ENCODE measurements around the gene FAU.
A peak's percentile ranks its signal among the peaks of the same experiment; 100 is the strongest.

FAU gene

GRCh38 chr11:65100674-65101350, 21.1 kb downstream of the FAU start:
- Histone ChIP-seq H3K27me3 (ENCODE audit: insufficient read depth, low read length, poor library complexity) (no peaks in the 10 kb centered on the region), H3K36me3 (ENCODE audit: control insufficient read depth, insufficient read depth, low read length) (peaks cover 2% of the 10 kb centered on the region), H3K79me1 (ENCODE audit: low read length) (peaks cover 5% of the 10 kb centered on the region), H2BK120ac (ENCODE audit: low read depth, low read length) (no peak overlapping the region), H3K9ac (ENCODE audit: low read length) (no peak overlapping the region), H2BK5ac (ENCODE audit: low read length) (no peak overlapping the region), H3K23ac (ENCODE audit: low read length) (no peak overlapping the region), H3K18ac (ENCODE audit: low read length) (no peak overlapping the region), H3K4ac (ENCODE audit: low read depth, low read length) (no peak overlapping the region), H2BK15ac (replicated peaks; ENCODE audit: low read depth) (no peak overlapping the region), H4K5ac (ENCODE audit: low read length) (no peak overlapping the region), H3K4me2 (ENCODE audit: low read length) (no peak overlapping the region), H4K8ac (ENCODE audit: low read depth, low read length) (no peak overlapping the region), H3K4me3 (ENCODE audit: low read length) (no peak overlapping the region), H2AK5ac (ENCODE audit: low read length) (no peak overlapping the region), H3K79me2 (ENCODE audit: control insufficient read depth, insufficient read depth, low read length) (peaks cover 3% of the 10 kb centered on the region), H3K56ac (ENCODE audit: low read length) (no peak overlapping the region), H3K27ac (ENCODE audit: low read depth, low read length) (no peak overlapping the region), H3K4me1 (ENCODE audit: control insufficient read depth, low read depth, low read length) (peaks cover 3% of the 10 kb centered on the region)
- WGBS (ENCODE audit: extremely low coverage, insufficient coverage, low lambda C conversion rate) = no CpG with 5 or more reads among the region's 6 CpGs
- no peak for DNase-seq

GRCh38 chr11:65096926-65097325, 25.0 kb downstream of the FAU start:
- H3K79me1 ChIP-seq (ENCODE audit: low read length) = peaks cover 5% of the 10 kb centered on the region
- H2BK5ac ChIP-seq (ENCODE audit: low read length) = no peak overlapping the region
- H3K23ac ChIP-seq (ENCODE audit: low read length) = no peak overlapping the region
- no peak overlapping the region for H4K5ac ChIP-seq (ENCODE audit: low read length)
- no peak overlapping the region for H4K8ac ChIP-seq (ENCODE audit: low read depth, low read length)
- no peak overlapping the region for H2AK5ac ChIP-seq (ENCODE audit: low read length)
- no peak overlapping the region for H3K18ac ChIP-seq (ENCODE audit: low read length)
- H3K27ac ChIP-seq (ENCODE audit: low read depth, low read length) = no peak overlapping the region
- H3K9ac ChIP-seq (ENCODE audit: low read length) = peak overlapping the region; percentile 33
- H3K56ac ChIP-seq (ENCODE audit: low read length) = peak overlapping the region; percentile 65
- H3K4me3 ChIP-seq (ENCODE audit: low read length) = no peak overlapping the region
- WGBS (ENCODE audit: extremely low coverage, insufficient coverage, low lambda C conversion rate) = no CpG with 5 or more reads among the region's 8 CpGs
- no peak overlapping the region for H3K4ac ChIP-seq (ENCODE audit: low read depth, low read length)
- H3K4me1 ChIP-seq (ENCODE audit: control insufficient read depth, low read depth, low read length) = peaks cover 3% of the 10 kb centered on the region
- no peaks in the 10 kb centered on the region for H3K27me3 ChIP-seq (ENCODE audit: insufficient read depth, low read length, poor library complexity)
- H2BK15ac ChIP-seq (replicated peaks; ENCODE audit: low read depth) = no peak overlapping the region
- H3K4me2 ChIP-seq (ENCODE audit: low read length) = peak overlapping the region; percentile 11
- H2BK120ac ChIP-seq (ENCODE audit: low read depth, low read length) = no peak overlapping the region
- H3K79me2 ChIP-seq (ENCODE audit: control insufficient read depth, insufficient read depth, low read length) = peaks cover 3% of the 10 kb centered on the region
- no peak for DNase-seq
- H3K36me3 ChIP-seq (ENCODE audit: control insufficient read depth, insufficient read depth, low read length) = peaks cover 2% of the 10 kb centered on the region

GRCh38 chr11:65095974-65096806, 25.7 kb downstream of the FAU start, which contains the start of gene VPS51:
VPS51 (plus strand) TSS chr11:65096214; CDS start chr11:65096251, 37 bp downstream.
- Histone ChIP-seq H3K4me3 (ENCODE audit: low read length) (peak within 1 kb of the TSS; percentile 65), H3K9ac (ENCODE audit: low read length) (peak within 1 kb of the TSS; percentile 66), H2BK5ac (ENCODE audit: low read length) (no peak within 1 kb of the TSS), H3K18ac (ENCODE audit: low read length) (no peak within 1 kb of the TSS), H3K23ac (ENCODE audit: low read length) (no peak within 1 kb of the TSS), H2BK120ac (ENCODE audit: low read depth, low read length) (no peak within 1 kb of the TSS), H3K27ac (ENCODE audit: low read depth, low read length) (no peak within 1 kb of the TSS), H3K79me1 (ENCODE audit: low read length) (peaks cover 5% of the 10 kb centered on the region), H3K4ac (ENCODE audit: low read depth, low read length) (peak within 1 kb of the TSS; percentile 8), H4K8ac (ENCODE audit: low read depth, low read length) (peak within 1 kb of the TSS; percentile 95), H3K56ac (ENCODE audit: low read length) (peak within 1 kb of the TSS; percentile 78), H3K36me3 (ENCODE audit: control insufficient read depth, insufficient read depth, low read length) (peaks cover 2% of the 10 kb centered on the region), H3K27me3 (ENCODE audit: insufficient read depth, low read length, poor library complexity) (no peaks in the 10 kb centered on the region), H2AK5ac (ENCODE audit: low read length) (no peak within 1 kb of the TSS), H3K4me1 (ENCODE audit: control insufficient read depth, low read depth, low read length) (peaks cover 3% of the 10 kb centered on the region), H4K5ac (ENCODE audit: low read length) (no peak within 1 kb of the TSS), H3K4me2 (ENCODE audit: low read length) (peak within 1 kb of the TSS; percentile 28), H2BK15ac (replicated peaks; ENCODE audit: low read depth) (no peak within 1 kb of the TSS), H3K79me2 (ENCODE audit: control insufficient read depth, insufficient read depth, low read length) (peaks cover 3% of the 10 kb centered on the region)
- WGBS (ENCODE audit: extremely low coverage, insufficient coverage, low lambda C conversion rate) = no CpG with 5 or more reads among the region's 52 CpGs
- peak; percentile 96 for DNase-seq

GRCh38 chr11:65095427-65095826, 26.5 kb downstream of the FAU start:
- H3K4me2 ChIP-seq (ENCODE audit: low read length) = no peak overlapping the region
- DNase-seq = no peak
- H3K4ac ChIP-seq (ENCODE audit: low read depth, low read length) = peak overlapping the region; percentile 8
- H3K79me2 ChIP-seq (ENCODE audit: control insufficient read depth, insufficient read depth, low read length) = peaks cover 3% of the 10 kb centered on the region
- peaks cover 5% of the 10 kb centered on the region for H3K79me1 ChIP-seq (ENCODE audit: low read length)
- no peak overlapping the region for H3K27ac ChIP-seq (ENCODE audit: low read depth, low read length)
- no CpG with 5 or more reads among the region's 22 CpGs for WGBS (ENCODE audit: extremely low coverage, insufficient coverage, low lambda C conversion rate)
- H3K23ac ChIP-seq (ENCODE audit: low read length) = no peak overlapping the region
- H3K56ac ChIP-seq (ENCODE audit: low read length) = peak overlapping the region; percentile 47
- no peak overlapping the region for H2BK120ac ChIP-seq (ENCODE audit: low read depth, low read length)
- no peak overlapping the region for H3K18ac ChIP-seq (ENCODE audit: low read length)
- H3K36me3 ChIP-seq (ENCODE audit: control insufficient read depth, insufficient read depth, low read length) = peaks cover 2% of the 10 kb centered on the region
- H4K5ac ChIP-seq (ENCODE audit: low read length) = no peak overlapping the region
- no peak overlapping the region for H2BK15ac ChIP-seq (replicated peaks; ENCODE audit: low read depth)
- no peak overlapping the region for H2BK5ac ChIP-seq (ENCODE audit: low read length)
- no peak overlapping the region for H2AK5ac ChIP-seq (ENCODE audit: low read length)
- H4K8ac ChIP-seq (ENCODE audit: low read depth, low read length) = peak overlapping the region; percentile 95
- H3K4me1 ChIP-seq (ENCODE audit: control insufficient read depth, low read depth, low read length) = peaks cover 3% of the 10 kb centered on the region
- peak overlapping the region; percentile 27 for H3K9ac ChIP-seq (ENCODE audit: low read length)
- no peaks in the 10 kb centered on the region for H3K27me3 ChIP-seq (ENCODE audit: insufficient read depth, low read length, poor library complexity)
- H3K4me3 ChIP-seq (ENCODE audit: low read length) = no peak overlapping the region

- Histone ChIP-seq H3K9ac (ENCODE audit: low read length) (no peak overlapping the region), H3K79me1 (ENCODE audit: low read length) (no peaks in the 10 kb centered on the region), H3K27ac (ENCODE audit: low read depth, low read length) (no peak overlapping the region), H2BK5ac (ENCODE audit: low read length) (no peak overlapping the region), H4K5ac (ENCODE audit: low read length) (no peak overlapping the region), H3K18ac (ENCODE audit: low read length) (no peak overlapping the region), H2BK120ac (ENCODE audit: low read depth, low read length) (no peak overlapping the region), H2AK5ac (ENCODE audit: low read length) (no peak overlapping the region), H3K79me2 (ENCODE audit: control insufficient read depth, insufficient read depth, low read length) (no peaks in the 10 kb centered on the region), H3K56ac (ENCODE audit: low read length) (no peak overlapping the region), H2BK15ac (replicated peaks; ENCODE audit: low read depth) (no peak overlapping the region), H3K4ac (ENCODE audit: low read depth, low read length) (no peak overlapping the region), H4K8ac (ENCODE audit: low read depth, low read length) (no peak overlapping the region), H3K23ac (ENCODE audit: low read length) (no peak overlapping the region), H3K27me3 (ENCODE audit: insufficient read depth, low read length, poor library complexity) (no peaks in the 10 kb centered on the region), H3K36me3 (ENCODE audit: control insufficient read depth, insufficient read depth, low read length) (no peaks in the 10 kb centered on the region), H3K4me3 (ENCODE audit: low read length) (no peak overlapping the region), H3K4me2 (ENCODE audit: low read length) (no peak overlapping the region), H3K4me1 (ENCODE audit: control insufficient read depth, low read depth, low read length) (no peaks in the 10 kb centered on the region)
- no CpG with 5 or more reads among the region's 4 CpGs for WGBS (ENCODE audit: extremely low coverage, insufficient coverage, low lambda C conversion rate)
- no peak for DNase-seq
These were observed 31.3 kb downstream of the FAU start for GRCh38 chr11:65090628-65091027.

Measured in mesendoderm (in vitro differentiated cells).